ENCODE data around the gene AP2A2. TPM values are rescaled to one million over a fixed set of nuclear protein-coding genes. Genes with fewer than 3 reads are reported as not detected.

AP2A2 gene
- total RNA-seq, 2 experiments from 2014 or later = 45.9 to 46.6 TPM

- Histone ChIP-seq H3K27me3 (ENCODE audit: control insufficient read depth in 1 of 2, insufficient read depth in 2 of 2, low read length in 2 of 2) (no peaks in the 10 kb centered on the region), H3K4me1 (ENCODE audit: insufficient read depth, low read length) (no peaks in the 10 kb centered on the region), H3K27ac (ENCODE audit: low read depth in 1 of 2, low read length in 2 of 2) (no peak overlapping the region), H3K36me3 (ENCODE audit: insufficient read depth, low read length) (peaks cover 54% of the 10 kb centered on the region), H3K4me3 (ENCODE audit: low read length) (no peak overlapping the region), H3K9me3 (ENCODE audit: control insufficient read depth in 1 of 2, insufficient read depth in 1 of 2, low read length in 2 of 2) (no peaks in the 10 kb centered on the region)
- Mint-ChIP-seq H3K27me3 (no peaks in the 10 kb centered on the region), H3K36me3 (ENCODE audit: low read depth) (peaks cover 76% of the 10 kb centered on the region), H3K27ac (no peak overlapping the region), H3K9me3 (no peaks in the 10 kb centered on the region), H3K4me1 (ENCODE audit: low read depth) (peaks cover 7% of the 10 kb centered on the region), H3K4me3 (no peak overlapping the region)
- TF ChIP-seq CTCF (IDR thresholded peaks at IDR 0.05) = no peak
- ATAC-seq (ENCODE audit: poor library complexity) (no peak), DNase-seq (no peak)
- POLR2A ChIA-PET = no interaction called here
- CTCF ChIA-PET = no interaction called here
- intact Hi-C loops (cut with DNase I, micrococcal nuclease) = no loop called here
These were observed 55.0 kb downstream of the AP2A2 start for GRCh38 chr11:980438-981357.

GRCh38 chr11:981764-982163 is 56.1 kb downstream of the AP2A2 start:
- ChIA-PET CTCF (interaction anchor here (1.1 kb wide), 1 partner anchor 56 kb away, joined by 3 read pairs; the partner anchor contains the start of gene AP2A2), POLR2A (no interaction called here)
- Mint-ChIP-seq H3K4me3 (no peak overlapping the region), H3K27me3 (no peaks in the 10 kb centered on the region), H3K36me3 (ENCODE audit: low read depth) (peaks cover 74% of the 10 kb centered on the region), H3K4me1 (ENCODE audit: low read depth) (no peaks in the 10 kb centered on the region), H3K9me3 (no peaks in the 10 kb centered on the region), H3K27ac (no peak overlapping the region)
- H3K27ac ChIP-seq (ENCODE audit: low read depth in 1 of 2, low read length in 2 of 2) = no peak overlapping the region
- TF ChIP-seq CTCF (IDR thresholded peaks at IDR 0.05) = no peak
- H3K4me1 ChIP-seq (ENCODE audit: insufficient read depth, low read length) = no peaks in the 10 kb centered on the region
- H3K27me3 ChIP-seq (ENCODE audit: control insufficient read depth in 1 of 2, insufficient read depth in 2 of 2, low read length in 2 of 2) = no peaks in the 10 kb centered on the region
- no peak for ATAC-seq (ENCODE audit: poor library complexity)
- H3K9me3 ChIP-seq (ENCODE audit: control insufficient read depth in 1 of 2, insufficient read depth in 1 of 2, low read length in 2 of 2) = no peaks in the 10 kb centered on the region
- intact Hi-C loops (cut with DNase I, micrococcal nuclease) = no loop called here
- DNase-seq = no peak
- no peak overlapping the region for H3K4me3 ChIP-seq (ENCODE audit: low read length)
- H3K36me3 ChIP-seq (ENCODE audit: insufficient read depth, low read length) = peaks cover 56% of the 10 kb centered on the region

GRCh38 chr11:984546-984945 is 58.9 kb downstream of the AP2A2 start:
- intact Hi-C loops (cut with DNase I, micrococcal nuclease) = no loop called here

More at GRCh38 chr11:984546-984945, 58.9 kb downstream of the AP2A2 start:
- CTCF ChIA-PET = no interaction called here
- Histone ChIP-seq H3K27ac (ENCODE audit: low read depth in 1 of 2, low read length in 2 of 2) (no peak overlapping the region), H3K4me3 (ENCODE audit: low read length) (no peak overlapping the region), H3K4me1 (ENCODE audit: insufficient read depth, low read length) (no peaks in the 10 kb centered on the region), H3K36me3 (ENCODE audit: insufficient read depth, low read length) (peaks cover 67% of the 10 kb centered on the region), H3K9me3 (ENCODE audit: control insufficient read depth in 1 of 2, insufficient read depth in 1 of 2, low read length in 2 of 2) (no peaks in the 10 kb centered on the region), H3K27me3 (ENCODE audit: control insufficient read depth in 1 of 2, insufficient read depth in 2 of 2, low read length in 2 of 2) (no peaks in the 10 kb centered on the region)
- Mint-ChIP-seq H3K9me3 (no peaks in the 10 kb centered on the region), H3K4me3 (no peak overlapping the region), H3K27me3 (no peaks in the 10 kb centered on the region), H3K36me3 (ENCODE audit: low read depth) (peaks cover 72% of the 10 kb centered on the region), H3K27ac (no peak overlapping the region), H3K4me1 (ENCODE audit: low read depth) (no peaks in the 10 kb centered on the region)
- POLR2A ChIA-PET = no interaction called here
- no peak for DNase-seq
- no peak for TF ChIP-seq CTCF (IDR thresholded peaks at IDR 0.05)
- no peak for ATAC-seq (ENCODE audit: poor library complexity)

All from CD4-positive, alpha-beta T cell (primary cell).